ENCODE results near the gene EPHA1.

Gene EPHA1

GRCh38 chr7:143388051-143388450 is 20.6 kb downstream of the EPHA1 start:
- no peak for DNase-seq

- DNase-seq, result no peak
Measured at GRCh38 chr7:143387156-143387975, 21.3 kb downstream of the EPHA1 start.

GRCh38 chr7:143385891-143386781 is 22.5 kb downstream of the EPHA1 start:
- DNase-seq, result no peak

- no peak for DNase-seq
Measured at GRCh38 chr7:143384661-143385631, 23.7 kb downstream of the EPHA1 start.

- no peak for DNase-seq
Measured at GRCh38 chr7:143384148-143384547, 24.5 kb downstream of the EPHA1 start.

- no peak for DNase-seq
Measured at GRCh38 chr7:143383642-143383957, 25.1 kb downstream of the EPHA1 start.

- no peak for DNase-seq
Measured at GRCh38 chr7:143382791-143383641, 25.6 kb downstream of the EPHA1 start.

GRCh38 chr7:143382126-143382790 is 26.4 kb downstream of the EPHA1 start:
- no peak for DNase-seq

- no peak for DNase-seq
Measured at GRCh38 chr7:143381427-143382125, 27.1 kb downstream of the EPHA1 start.

GRCh38 chr7:143380646-143381426 is 27.8 kb downstream of the EPHA1 start, which contains the start of gene ZYX:
TSS of gene ZYX (plus strand) at chr7:143381345. CDS start at chr7:143381572, 227 bp downstream.
- peak; percentile 14 for DNase-seq

- DNase-seq, result no peak
Measured at GRCh38 chr7:143380260-143380645, 28.4 kb downstream of the EPHA1 start.

- no peak for DNase-seq
Measured at GRCh38 chr7:143379611-143380259, 28.9 kb downstream of the EPHA1 start.

- DNase-seq, result no peak
Measured at GRCh38 chr7:143376396-143376795, 32.3 kb downstream of the EPHA1 start.

GRCh38 chr7:143375298-143376034 is 33.2 kb downstream of the EPHA1 start:
- no peak for DNase-seq

- no peak for DNase-seq
Measured at GRCh38 chr7:143374561-143374960, 34.1 kb downstream of the EPHA1 start.

- DNase-seq, result no peak
Measured at GRCh38 chr7:143373255-143373794, 35.3 kb downstream of the EPHA1 start.

GRCh38 chr7:143372070-143372469 is 36.6 kb downstream of the EPHA1 start:
- no peak for DNase-seq

All from NCI-H524 treated with DMSO at 0.1 percent for 48 hours (cell line).